HEK293 (cell line): ENCODE measurements around the gene POLH.
A peak's percentile ranks its signal among the peaks of the same experiment; 100 is the strongest.
"Not testable (repeated sequence)": the region's sequence is repeated elsewhere in the genome, so short reads cannot be mapped to it uniquely, and the experiment has no call there.

ENCODE experiments used
- CTCF ChIA-PET: fragments of 350-600 bp; formaldehyde crosslinking; extraction: SDS; loops from one replicate; lab custom pipeline; 2021; ENCODE audit warnings: antibody characterized with exemption; lab: Yijun Ruan, JAX
- POLR2A ChIA-PET: fragments of 300-600 bp; formaldehyde crosslinking; extraction: SDS; loops from one replicate; lab custom pipeline; 2020; ENCODE audit warnings: antibody characterized with exemption, inconsistent platforms; lab: Yijun Ruan, JAX
- H3K27ac ChIP-seq: fragments of 200-500 bp; sonication (Bioruptor generic); 2 replicates; pipeline ENCODE4 v1.5.1; 2014; ENCODE audit warnings: low read depth, low read length, control low read depth, inconsistent platforms; ENCODE audit errors: extremely low read depth
- H3K36me3 ChIP-seq, 2 experiments: fragments of 200-500 bp in 1 of 2; sonication (Bioruptor generic) in 1 of 2; 1 replicate in 1 of 2; 2 replicates in 1 of 2; pipeline ENCODE4 v1.5.1; 2014 to 2017; ENCODE audit warnings: inconsistent platforms in 2 of 2, low read length in 2 of 2; ENCODE audit not compliant: control insufficient read depth in 2 of 2, insufficient read depth in 1 of 2
- H3K4me1 ChIP-seq: fragments of 200-500 bp; sonication (Bioruptor generic); 2 replicates; pipeline ENCODE4 v1.5.1; 2014; ENCODE audit warnings: mild to moderate bottlenecking, low read length, inconsistent platforms; ENCODE audit not compliant: control insufficient read depth, insufficient read depth
- H3K4me3 ChIP-seq: 2 replicates; pipeline ENCODE4 v1.5.1; 2011; ENCODE audit warnings: low read depth, mild to moderate bottlenecking, control low read depth, low read length, moderate library complexity
- H3K9me3 ChIP-seq: fragments of 200-500 bp; sonication (Bioruptor generic); 2 replicates; pipeline ENCODE4 v1.5.1; 2014; ENCODE audit warnings: low read depth, low read length, inconsistent platforms; ENCODE audit not compliant: control insufficient read depth, insufficient read depth
- HOXA7 ChIP-seq: sonication (generic); formaldehyde crosslinking; IDR thresholded peaks from 2 replicates; pipeline ENCODE4 v1.8.1; 2022; ENCODE audit warnings: missing genetic modification reagents, borderline replicate concordance
- KLF7 ChIP-seq: fragments of 450-650 bp; formaldehyde crosslinking; IDR thresholded peaks from 2 replicates; pipeline ENCODE4 v1.5.1; 2016; ENCODE audit warnings: missing biosample characterization, missing genetic modification characterization, borderline replicate concordance
- KLF8 ChIP-seq: fragments of 450-650 bp; formaldehyde crosslinking; IDR thresholded peaks from 2 replicates; pipeline ENCODE4 v1.5.1; 2016; ENCODE audit warnings: missing biosample characterization, missing genetic modification characterization
- REPIN1 ChIP-seq: fragments of 450-650 bp; formaldehyde crosslinking; IDR thresholded peaks from 2 replicates; pipeline ENCODE4 v1.5.1; 2017; ENCODE audit warnings: missing biosample characterization, missing genetic modification characterization, low read depth
- SP3 ChIP-seq: fragments of 450-650 bp; formaldehyde crosslinking; IDR thresholded peaks from 2 replicates; pipeline ENCODE4 v1.5.1; 2016; ENCODE audit warnings: missing biosample characterization, missing genetic modification characterization
- YY1 ChIP-seq: fragments of 450-650 bp; formaldehyde crosslinking; IDR thresholded peaks from 2 replicates; pipeline ENCODE4 v1.5.1; 2018; ENCODE audit warnings: missing biosample characterization, missing genetic modification characterization
- ZFP41 ChIP-seq: fragments of 450-650 bp; formaldehyde crosslinking; IDR thresholded peaks from 2 replicates; pipeline ENCODE4 v1.5.1; 2016; ENCODE audit warnings: missing biosample characterization, missing genetic modification characterization, borderline replicate concordance
- ZNF114 ChIP-seq: fragments of 450-650 bp; formaldehyde crosslinking; IDR thresholded peaks from 2 replicates; pipeline ENCODE4 v1.5.0; 2017; ENCODE audit warnings: missing biosample characterization, missing genetic modification characterization
- ZNF121 ChIP-seq: fragments of 450-650 bp; formaldehyde crosslinking; IDR thresholded peaks from 2 replicates; pipeline ENCODE4 v1.5.1; 2016; ENCODE audit warnings: missing biosample characterization, missing genetic modification characterization
- ZNF155 ChIP-seq: fragments of 450-650 bp; formaldehyde crosslinking; IDR thresholded peaks from 2 replicates; pipeline ENCODE4 v1.5.1; 2016; ENCODE audit warnings: missing biosample characterization, missing genetic modification characterization
- ZNF202 ChIP-seq: fragments of 450-650 bp; formaldehyde crosslinking; IDR thresholded peaks from 2 replicates; pipeline ENCODE4 v1.5.1; 2016; ENCODE audit warnings: missing biosample characterization, missing genetic modification characterization, borderline replicate concordance
- ZNF23 ChIP-seq: fragments of 450-650 bp; formaldehyde crosslinking; IDR thresholded peaks from 2 replicates; pipeline ENCODE4 v1.5.1; 2016; ENCODE audit warnings: missing biosample characterization, missing genetic modification characterization, borderline replicate concordance
- ZNF423 ChIP-seq: fragments of 450-650 bp; formaldehyde crosslinking; IDR thresholded peaks from 2 replicates; pipeline ENCODE4 v1.5.1; 2016; ENCODE audit warnings: missing biosample characterization, missing genetic modification characterization
- ZNF488 ChIP-seq: fragments of 450-650 bp; formaldehyde crosslinking; IDR thresholded peaks from 2 replicates; pipeline ENCODE4 v1.5.1; 2016; ENCODE audit warnings: missing biosample characterization, missing genetic modification characterization
- ZNF501 ChIP-seq: fragments of 450-650 bp; formaldehyde crosslinking; IDR thresholded peaks from 2 replicates; pipeline ENCODE4 v1.5.1; 2016; ENCODE audit warnings: missing biosample characterization, missing genetic modification characterization
- ZNF580 ChIP-seq: fragments of 450-650 bp; formaldehyde crosslinking; IDR thresholded peaks from 2 replicates; pipeline ENCODE4 v1.5.1; 2016; ENCODE audit warnings: missing biosample characterization, missing genetic modification characterization
- ZNF639 ChIP-seq: fragments of 450-650 bp; formaldehyde crosslinking; IDR thresholded peaks from 2 replicates; pipeline ENCODE4 v1.5.1; 2016; ENCODE audit warnings: missing biosample characterization, missing genetic modification characterization
- ZNF660 ChIP-seq: fragments of 450-650 bp; IDR thresholded peaks from 2 replicates; pipeline ENCODE4 v1.5.1; 2018; ENCODE audit warnings: missing biosample characterization, mild to moderate bottlenecking, missing genetic modification characterization
- ZNF664 ChIP-seq: fragments of 450-650 bp; formaldehyde crosslinking; IDR thresholded peaks from 2 replicates; pipeline ENCODE4 v1.5.1; 2016; ENCODE audit warnings: missing biosample characterization, missing genetic modification characterization
- ZSCAN23 ChIP-seq: fragments of 450-650 bp; formaldehyde crosslinking; IDR thresholded peaks from 2 replicates; pipeline ENCODE4 v1.5.1; 2016; ENCODE audit warnings: missing biosample characterization, missing genetic modification characterization
- ZXDB ChIP-seq: fragments of 450-650 bp; formaldehyde crosslinking; IDR thresholded peaks from 2 replicates; pipeline ENCODE4 v1.5.1; 2016; ENCODE audit warnings: missing biosample characterization, missing genetic modification characterization
- TF ChIP-seq, protein P1 (sequence below): fragments of 450-650 bp; IDR thresholded peaks from 2 replicates; pipeline ENCODE4 v1.5.1; 2018; ENCODE audit warnings: missing biosample characterization, missing genetic modification characterization

The POLH gene

GRCh38 chr6:43652822-43653221 lies 76.8 kb downstream of the POLH start:
- H3K4me3 ChIP-seq, H3K4me1 ChIP-seq, H3K36me3 ChIP-seq, H3K9me3 ChIP-seq, H3K27ac ChIP-seq: not testable (repeated sequence)
- peak; percentile 81; the same call in 1 of the 2 replicates for TF ChIP-seq ZNF121
- CTCF ChIA-PET: interaction anchor here (0.7 to 2.2 kb wide), 2 partner anchors 14 to 505 kb away, joined by 3 to 16 read pairs; no protein-coding TSS in a partner anchor
- POLR2A ChIA-PET: interaction anchor here (0.7 kb wide), 1 partner anchor 23 kb away, joined by 5 read pairs; no protein-coding TSS in a partner anchor

DNA sequence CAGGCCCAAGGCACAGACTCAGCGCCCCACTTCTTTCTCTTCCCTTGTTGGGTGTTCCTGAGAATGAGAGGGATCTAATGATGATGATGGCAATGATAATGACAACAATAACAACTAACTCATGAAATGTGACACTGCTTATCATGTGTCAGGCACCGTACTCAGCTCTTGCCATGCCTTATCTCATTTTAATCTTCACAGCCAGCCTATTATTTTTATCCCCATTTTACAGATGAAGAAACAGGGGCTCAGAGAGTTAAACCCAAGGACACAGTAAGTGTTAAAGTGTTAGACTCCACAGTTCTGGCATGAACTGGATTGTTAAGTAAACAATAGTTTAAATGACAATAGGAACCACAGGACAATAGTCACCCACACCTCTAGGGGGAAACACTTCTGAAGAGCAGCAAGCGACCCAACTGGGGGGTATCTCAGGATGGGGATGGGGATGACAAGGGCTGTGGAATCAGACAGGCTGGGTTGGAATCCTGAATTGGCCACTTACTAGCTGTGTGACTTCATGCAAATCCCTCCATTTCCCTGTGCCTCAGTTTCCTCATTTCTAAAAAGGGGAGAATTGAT lies 81.3 kb downstream of the POLH start:
- no peaks in the 10 kb centered on the region for H3K9me3 ChIP-seq
- TF ChIP-seq HOXA7 (no peak), ZNF501 (tag by site-specific recombination) (no peak), KLF8 (tag by site-specific recombination) (no peak), KLF7 (tag by site-specific recombination) (no peak), ZFP41 (tag by site-specific recombination) (no peak), ZNF23 (tag by site-specific recombination) (no peak), ZNF114 (tag by site-specific recombination) (no peak), REPIN1 (tag by site-specific recombination) (no peak), ZNF664 (tag by site-specific recombination) (no peak)
- TF ChIP-seq, protein P1, sequence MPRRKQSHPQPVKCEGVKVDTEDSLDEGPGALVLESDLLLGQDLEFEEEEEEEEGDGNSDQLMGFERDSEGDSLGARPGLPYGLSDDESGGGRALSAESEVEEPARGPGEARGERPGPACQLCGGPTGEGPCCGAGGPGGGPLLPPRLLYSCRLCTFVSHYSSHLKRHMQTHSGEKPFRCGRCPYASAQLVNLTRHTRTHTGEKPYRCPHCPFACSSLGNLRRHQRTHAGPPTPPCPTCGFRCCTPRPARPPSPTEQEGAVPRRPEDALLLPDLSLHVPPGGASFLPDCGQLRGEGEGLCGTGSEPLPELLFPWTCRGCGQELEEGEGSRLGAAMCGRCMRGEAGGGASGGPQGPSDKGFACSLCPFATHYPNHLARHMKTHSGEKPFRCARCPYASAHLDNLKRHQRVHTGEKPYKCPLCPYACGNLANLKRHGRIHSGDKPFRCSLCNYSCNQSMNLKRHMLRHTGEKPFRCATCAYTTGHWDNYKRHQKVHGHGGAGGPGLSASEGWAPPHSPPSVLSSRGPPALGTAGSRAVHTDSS: no peak
- TF ChIP-seq, all 188 proteins: peak for 0
- POLR2A ChIA-PET: interaction anchor here (0.9 to 1.3 kb wide), 2 partner anchors 10 to 28 kb away, joined by 3 read pairs; partner anchors contain the start of gene GTPBP2
- H3K36me3 ChIP-seq: no peaks in the 10 kb centered on the region
- CTCF ChIA-PET: interaction anchor here (0.7 to 1.7 kb wide), 7 partner anchors 9 to 112 kb away, joined by 3 to 9 read pairs (median 3); no protein-coding TSS in a partner anchor
- H3K4me1 ChIP-seq: no peaks in the 10 kb centered on the region
- H3K4me3 ChIP-seq: no peak overlapping the region
- no peak overlapping the region for H3K27ac ChIP-seq

- no peaks in the 10 kb centered on the region for H3K9me3 ChIP-seq
- no peak for TF ChIP-seq ZNF639 (tag by site-specific recombination)
- TF ChIP-seq ZXDB (tag by site-specific recombination): no peak
- no peak for TF ChIP-seq ZNF488
- no peak for TF ChIP-seq ZNF202 (tag by site-specific recombination)
- TF ChIP-seq YY1 (tag by site-specific recombination): no peak
- TF ChIP-seq SP3: no peak
- no peak for TF ChIP-seq ZSCAN23 (tag by site-specific recombination)
- TF ChIP-seq ZNF155 (tag by site-specific recombination): no peak
- no peak for TF ChIP-seq ZNF580 (tag by site-specific recombination)
- TF ChIP-seq ZNF660 (tag by site-specific recombination): no peak
- no peak for TF ChIP-seq ZNF423 (tag by site-specific recombination)
- TF ChIP-seq, all 188 proteins: peak for 0
- ChIA-PET POLR2A (no interaction called here), CTCF (interaction anchor here (0.7 to 1.7 kb wide), 3 partner anchors 10 to 105 kb away, joined by 3 to 5 read pairs (median 5); no protein-coding TSS in a partner anchor)
- Histone ChIP-seq H3K4me3 (no peak overlapping the region), H3K36me3 (no peaks in the 10 kb centered on the region), H3K4me1 (no peaks in the 10 kb centered on the region), H3K27ac (no peak overlapping the region)
Observed at GRCh38 chr6:43658161-43658560, 82.2 kb downstream of the POLH start.

- POLR2A ChIA-PET: interaction anchor here (2.0 kb wide), 1 partner anchor 27 kb away, joined by 4 read pairs; the partner anchor contains the start of gene MAD2L1BP
- not testable (repeated sequence) for H3K27ac ChIP-seq, H3K9me3 ChIP-seq, H3K4me1 ChIP-seq, H3K4me3 ChIP-seq, H3K36me3 ChIP-seq
- CTCF ChIA-PET: interaction anchor here (0.6 to 1.5 kb wide), 5 partner anchors 40 to 416 kb away, joined by 3 to 4 read pairs (median 3); no protein-coding TSS in a partner anchor
Observed at GRCh38 chr6:43662948-43663347, 87.0 kb downstream of the POLH start.
